ENCODE measurements around the gene NUP160.

GRCh38 chr11:47750725-47751124 is 97.4 kb downstream of the NUP160 start:
- TF ChIP-seq POU2F2 (IDR thresholded peaks at IDR 0.05; ENCODE audit: low read depth, low read length): no peak
- no peak for TF ChIP-seq TAF1 (IDR thresholded peaks at IDR 0.05; ENCODE audit: low read depth, low read length)
